Mesodermal cell (in vitro differentiated cells): ENCODE results near the gene MOB4.
"Not testable (repeated sequence)": the region's sequence is repeated elsewhere in the genome, so short reads cannot be mapped to it uniquely, and the experiment has no call there.

Experiments used
- H3K27ac ChIP-seq: 2 replicates; pipeline ENCODE4 v1.7.0; 2013; ENCODE audit warnings: mild to moderate bottlenecking, low read depth, low read length, moderate library complexity; ENCODE audit not compliant: severe bottlenecking
- H3K36me3 ChIP-seq: 2 replicates; pipeline ENCODE4 v1.7.1; 2013; ENCODE audit warnings: mild to moderate bottlenecking, low read length, moderate library complexity; ENCODE audit not compliant: control insufficient read depth, insufficient read depth
- H3K4me1 ChIP-seq: one replicate; pipeline ENCODE4 v1.7.1; 2013; ENCODE audit warnings: mild to moderate bottlenecking, low read length; ENCODE audit not compliant: insufficient read depth, control insufficient read depth, poor library complexity, severe bottlenecking
- H3K4me3 ChIP-seq: 2 replicates; pipeline ENCODE4 v1.7.0; 2013; ENCODE audit warnings: low read length, control low read depth, mild to moderate bottlenecking; ENCODE audit not compliant: insufficient read depth, poor library complexity, severe bottlenecking; ENCODE audit errors: extremely low read depth
- H3K9me3 ChIP-seq: 2 replicates; pipeline ENCODE4 v1.7.1; 2013; ENCODE audit warnings: mild to moderate bottlenecking, low read length, moderate library complexity; ENCODE audit not compliant: control insufficient read depth
- WGBS, 2 experiments: methylation state at CpG; one replicate each; pipeline ENCODE4 v1.1.5; 2013; ENCODE audit warnings: missing lambda C conversion rate in 2 of 2; ENCODE audit not compliant: insufficient coverage in 2 of 2; 5-methylcytosine and 5-hydroxymethylcytosine counted together

The MOB4 gene

DNA sequence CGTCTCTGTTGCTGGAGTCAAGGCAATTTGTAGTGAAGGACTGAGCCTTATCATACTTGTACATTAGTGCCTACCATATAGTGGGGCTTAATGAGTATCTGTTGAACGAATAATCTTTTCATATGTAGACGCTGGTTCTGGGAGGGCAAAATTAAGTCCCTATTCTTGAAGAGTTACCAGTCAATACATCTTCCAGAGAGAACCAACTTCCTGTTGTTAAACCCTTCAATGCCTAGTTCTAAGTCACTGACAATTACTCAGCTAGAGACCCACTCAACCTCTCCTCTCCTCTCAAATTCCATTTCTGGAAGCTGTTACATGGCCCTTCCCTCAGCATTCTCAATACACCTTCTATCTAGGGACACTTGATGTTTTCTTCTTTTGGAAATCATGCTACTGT lies 1.1 kb upstream of the MOB4 start:
- Histone ChIP-seq H3K4me3 (peak overlapping the region; percentile 80), H3K9me3 (no peaks in the 10 kb centered on the region), H3K4me1 (peaks cover 11% of the 10 kb centered on the region), H3K27ac (peak overlapping the region; percentile 94), H3K36me3 (peaks cover 11% of the 10 kb centered on the region)
- WGBS, 2 experiments, result no CpG with 5 or more reads among the region's 3 CpGs

- peaks cover 14% of the 10 kb centered on the region for H3K36me3 ChIP-seq
- peak overlapping the region; percentile 94 for H3K27ac ChIP-seq
- H3K9me3 ChIP-seq, result no peaks in the 10 kb centered on the region
- H3K4me1 ChIP-seq, result peaks cover 11% of the 10 kb centered on the region
- WGBS, 2 experiments, result 22 to 25% methylated on average over 16 of the region's 16 CpGs
- H3K4me3 ChIP-seq, result peak overlapping the region; percentile 80
Observed at GRCh38 chr2:197515315-197515738, 539 bp upstream of the MOB4 start.

DNA sequence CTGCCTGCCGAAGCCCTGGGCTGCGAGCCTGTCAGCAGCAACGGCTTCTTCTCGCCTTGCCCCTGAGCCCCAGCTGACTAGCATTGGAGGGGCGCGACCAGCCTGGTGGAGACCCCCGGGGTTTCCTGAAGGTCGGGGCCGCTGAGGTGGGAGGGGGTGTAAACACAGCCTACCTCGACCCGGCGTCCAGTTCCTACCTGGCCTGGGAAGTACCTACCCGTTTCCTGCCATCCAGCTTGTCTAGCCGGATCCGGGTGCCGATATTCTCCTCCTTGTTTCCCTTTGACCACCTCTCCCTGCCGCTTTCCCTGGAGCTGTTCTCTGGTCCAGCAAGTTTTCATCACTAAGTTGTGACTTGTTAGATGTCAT lies 511 bp downstream of the MOB4 start:
- WGBS, 2 experiments, result 0% methylated on average over 9 to 11 of the region's 17 CpGs
- H3K4me1 ChIP-seq, result peaks cover 11% of the 10 kb centered on the region

DNA sequence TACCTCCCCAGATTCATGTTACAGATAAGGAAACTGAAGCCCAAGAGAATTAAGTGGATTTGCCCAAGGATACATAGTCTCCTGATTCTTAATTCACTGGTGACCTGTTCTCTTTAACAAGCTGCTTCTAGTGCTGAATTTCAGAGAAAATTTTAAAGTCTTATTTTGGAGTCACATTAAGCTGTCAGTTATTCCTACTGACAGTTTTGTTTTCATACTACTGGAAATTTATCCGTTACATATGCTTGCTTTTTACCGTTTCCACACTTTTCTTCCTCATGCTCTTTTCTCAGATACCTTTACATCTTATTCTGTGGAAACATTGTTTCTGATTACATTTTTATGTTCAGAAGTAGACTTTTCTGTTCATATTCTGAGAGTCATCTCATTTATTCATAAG lies 1.3 kb downstream of the MOB4 start:
- Histone ChIP-seq H3K9me3 (no peaks in the 10 kb centered on the region), H3K4me1 (peaks cover 11% of the 10 kb centered on the region), H3K4me3 (peak overlapping the region; percentile 80), H3K36me3 (peaks cover 25% of the 10 kb centered on the region), H3K27ac (no peak overlapping the region)
- 80 to 88% methylated on average over 1 of the region's 2 CpGs for WGBS, 2 experiments

More for the DNA sequence above, 511 bp downstream of the MOB4 start:
- peaks cover 18% of the 10 kb centered on the region for H3K36me3 ChIP-seq
- H3K4me3 ChIP-seq, result peak overlapping the region; percentile 80
- H3K27ac ChIP-seq, result peak overlapping the region; percentile 36
- no peaks in the 10 kb centered on the region for H3K9me3 ChIP-seq

GRCh38 chr2:197538412-197538811 lies 22.5 kb downstream of the MOB4 start:
- H3K4me3 ChIP-seq, result no peak overlapping the region
- 80% methylated on average over 2 of the region's 2 CpGs; no CpG with 5 or more reads in 1 of the 2 experiments for WGBS, 2 experiments
- no peaks in the 10 kb centered on the region for H3K9me3 ChIP-seq
- H3K36me3 ChIP-seq, result peaks cover 78% of the 10 kb centered on the region
- no peak overlapping the region for H3K27ac ChIP-seq
- H3K4me1 ChIP-seq, result peaks cover 3% of the 10 kb centered on the region

GRCh38 chr2:197539734-197540133 lies 23.9 kb downstream of the MOB4 start:
- WGBS, 2 experiments, result no CpG with 5 or more reads among the region's 1 CpG
- Histone ChIP-seq H3K4me1 (no peaks in the 10 kb centered on the region), H3K9me3 (no peaks in the 10 kb centered on the region), H3K27ac (no peak overlapping the region), H3K36me3 (peaks cover 87% of the 10 kb centered on the region), H3K4me3 (no peak overlapping the region)

DNA sequence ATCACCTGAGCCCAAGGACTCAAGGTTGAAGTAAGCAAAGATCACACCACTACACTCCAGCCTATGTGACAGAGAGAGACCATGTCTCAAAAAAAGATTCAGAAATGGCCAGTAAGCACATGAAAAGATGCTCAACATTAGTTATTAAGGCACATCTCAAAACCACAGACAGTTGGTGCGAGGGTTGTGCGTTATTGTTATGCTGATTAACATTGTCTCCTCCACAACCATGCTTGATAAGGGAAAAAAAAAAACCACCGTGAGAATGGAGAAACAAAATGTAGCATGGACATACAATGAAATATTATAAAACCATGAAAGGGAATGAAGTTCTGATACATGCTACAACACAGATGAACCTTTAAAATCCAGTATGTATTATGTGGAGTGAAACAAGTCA lies 27.3 kb downstream of the MOB4 start:
- Histone ChIP-seq H3K4me3 (no peak overlapping the region), H3K4me1 (no peaks in the 10 kb centered on the region), H3K27ac (no peak overlapping the region), H3K9me3 (no peaks in the 10 kb centered on the region), H3K36me3 (peaks cover 69% of the 10 kb centered on the region)
- 100% methylated on average over 2 of the region's 3 CpGs; no CpG with 5 or more reads in 1 of the 2 experiments for WGBS, 2 experiments

DNA sequence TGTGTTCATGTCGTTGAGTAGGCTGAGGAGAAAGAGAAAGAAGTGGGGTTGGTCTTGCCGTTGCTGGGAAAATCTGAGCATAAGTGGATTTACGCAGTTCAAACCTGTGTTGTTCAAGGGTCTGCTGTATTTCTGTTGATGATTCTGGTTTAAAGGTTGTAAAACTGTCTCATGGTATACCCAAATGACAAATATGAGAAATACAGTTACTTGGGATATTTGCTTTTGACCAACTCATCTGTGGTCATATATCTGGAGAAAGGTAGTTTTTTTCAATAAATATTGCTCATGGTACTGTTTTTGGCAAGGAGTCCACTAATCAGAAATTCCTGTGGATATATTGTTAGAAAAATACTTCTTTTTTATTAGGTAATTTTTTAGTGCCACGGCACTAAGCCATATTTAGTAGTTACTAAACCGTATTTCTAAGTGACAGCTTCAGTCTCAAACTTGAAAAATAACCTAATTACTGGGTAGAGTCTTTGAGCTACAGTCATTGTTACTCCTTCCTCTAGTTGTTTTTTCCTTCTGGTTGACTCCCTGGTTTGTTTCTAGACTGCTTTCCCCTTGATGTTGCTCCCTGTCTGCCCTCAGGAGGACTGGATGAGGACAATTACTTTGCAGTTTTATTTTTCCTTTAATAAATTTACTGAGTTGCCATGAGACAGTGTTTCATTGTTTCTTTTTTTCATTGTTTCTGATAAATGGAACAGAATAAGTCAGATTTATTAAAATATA lies 31.5 kb downstream of the MOB4 start:
- Histone ChIP-seq H3K4me3 (no peak overlapping the region), H3K36me3 (peaks cover 70% of the 10 kb centered on the region), H3K9me3 (no peaks in the 10 kb centered on the region), H3K27ac (no peak overlapping the region), H3K4me1 (no peaks in the 10 kb centered on the region)
- WGBS, 2 experiments, result 96 to 98% methylated on average over 4 of the region's 5 CpGs

GRCh38 chr2:197548582-197548981 lies 32.7 kb downstream of the MOB4 start:
- Histone ChIP-seq H3K4me1 (no peaks in the 10 kb centered on the region), H3K27ac (no peak overlapping the region), H3K36me3 (peaks cover 65% of the 10 kb centered on the region), H3K9me3 (no peaks in the 10 kb centered on the region), H3K4me3 (no peak overlapping the region)
- 87 to 94% methylated on average over 3 of the region's 5 CpGs for WGBS, 2 experiments

- H3K36me3 ChIP-seq, result peaks cover 60% of the 10 kb centered on the region
- H3K4me1 ChIP-seq, H3K9me3 ChIP-seq, H3K27ac ChIP-seq, H3K4me3 ChIP-seq: not testable (repeated sequence)
- 100% methylated on average over 1 of the region's 2 CpGs; no CpG with 5 or more reads in 1 of the 2 experiments for WGBS, 2 experiments
Observed at GRCh38 chr2:197551260-197551659, 35.4 kb downstream of the MOB4 start.

DNA sequence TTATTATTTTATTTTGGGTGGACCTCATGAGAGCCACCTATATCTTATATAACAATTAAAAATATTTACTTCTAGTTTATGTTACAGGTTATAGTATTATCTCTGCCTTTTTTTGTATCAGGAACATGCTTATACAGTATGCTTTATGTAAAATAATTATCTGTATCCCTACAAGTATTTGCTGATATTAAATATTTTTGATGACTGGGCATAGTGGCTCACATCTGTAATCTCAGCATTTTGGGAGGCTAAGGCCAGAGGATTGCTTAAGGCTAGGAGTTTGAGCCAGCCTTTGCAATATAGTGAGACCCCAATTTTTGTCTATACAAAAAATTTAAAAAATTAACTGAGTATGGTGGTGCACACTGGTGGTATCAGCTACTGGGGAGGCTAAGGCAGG lies 39.6 kb downstream of the MOB4 start:
- Histone ChIP-seq H3K36me3 (peaks cover 57% of the 10 kb centered on the region), H3K4me1 (no peaks in the 10 kb centered on the region), H3K27ac (no peak overlapping the region), H3K9me3 (no peaks in the 10 kb centered on the region), H3K4me3 (no peak overlapping the region)
